ENCODE measurements around the gene ZNF593.

Gene ZNF593

GRCh38 chr1:26125382-26125781, 44.3 kb upstream of the ZNF593 start:
- DNase-seq (ENCODE audit: low read depth) = no peak
- TF ChIP-seq, protein P1, sequence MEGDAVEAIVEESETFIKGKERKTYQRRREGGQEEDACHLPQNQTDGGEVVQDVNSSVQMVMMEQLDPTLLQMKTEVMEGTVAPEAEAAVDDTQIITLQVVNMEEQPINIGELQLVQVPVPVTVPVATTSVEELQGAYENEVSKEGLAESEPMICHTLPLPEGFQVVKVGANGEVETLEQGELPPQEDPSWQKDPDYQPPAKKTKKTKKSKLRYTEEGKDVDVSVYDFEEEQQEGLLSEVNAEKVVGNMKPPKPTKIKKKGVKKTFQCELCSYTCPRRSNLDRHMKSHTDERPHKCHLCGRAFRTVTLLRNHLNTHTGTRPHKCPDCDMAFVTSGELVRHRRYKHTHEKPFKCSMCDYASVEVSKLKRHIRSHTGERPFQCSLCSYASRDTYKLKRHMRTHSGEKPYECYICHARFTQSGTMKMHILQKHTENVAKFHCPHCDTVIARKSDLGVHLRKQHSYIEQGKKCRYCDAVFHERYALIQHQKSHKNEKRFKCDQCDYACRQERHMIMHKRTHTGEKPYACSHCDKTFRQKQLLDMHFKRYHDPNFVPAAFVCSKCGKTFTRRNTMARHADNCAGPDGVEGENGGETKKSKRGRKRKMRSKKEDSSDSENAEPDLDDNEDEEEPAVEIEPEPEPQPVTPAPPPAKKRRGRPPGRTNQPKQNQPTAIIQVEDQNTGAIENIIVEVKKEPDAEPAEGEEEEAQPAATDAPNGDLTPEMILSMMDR (IDR thresholded peaks at IDR 0.05; ENCODE audit: low read depth, low read length) = no peak
- TF ChIP-seq POLR2A (IDR thresholded peaks at IDR 0.05; ENCODE audit: extremely low read depth, insufficient read length) = no peak
- TF ChIP-seq MYC (IDR thresholded peaks at IDR 0.05; ENCODE audit: low read depth, low read length) = no peak
- TF ChIP-seq, protein P2, sequence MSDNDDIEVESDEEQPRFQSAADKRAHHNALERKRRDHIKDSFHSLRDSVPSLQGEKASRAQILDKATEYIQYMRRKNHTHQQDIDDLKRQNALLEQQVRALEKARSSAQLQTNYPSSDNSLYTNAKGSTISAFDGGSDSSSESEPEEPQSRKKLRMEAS (IDR thresholded peaks at IDR 0.05; ENCODE audit: low read depth, low read length) = no peak
- no peak overlapping the region for H3K4me3 ChIP-seq (ENCODE audit: low read depth, low read length)

- TF ChIP-seq, protein P2 (IDR thresholded peaks at IDR 0.05; ENCODE audit: low read depth, low read length) = no peak
- TF ChIP-seq POLR2A (IDR thresholded peaks at IDR 0.05; ENCODE audit: extremely low read depth, insufficient read length) = no peak
- TF ChIP-seq MYC (IDR thresholded peaks at IDR 0.05; ENCODE audit: low read depth, low read length) = no peak
- TF ChIP-seq, protein P1 (IDR thresholded peaks at IDR 0.05; ENCODE audit: low read depth, low read length) = no peak
- DNase-seq (ENCODE audit: low read depth) = no peak
- peak overlapping the region; percentile 47 for H3K4me3 ChIP-seq (ENCODE audit: low read depth, low read length)
Measured at GRCh38 chr1:26125946-26126320, 43.8 kb upstream of the ZNF593 start.

DNA sequence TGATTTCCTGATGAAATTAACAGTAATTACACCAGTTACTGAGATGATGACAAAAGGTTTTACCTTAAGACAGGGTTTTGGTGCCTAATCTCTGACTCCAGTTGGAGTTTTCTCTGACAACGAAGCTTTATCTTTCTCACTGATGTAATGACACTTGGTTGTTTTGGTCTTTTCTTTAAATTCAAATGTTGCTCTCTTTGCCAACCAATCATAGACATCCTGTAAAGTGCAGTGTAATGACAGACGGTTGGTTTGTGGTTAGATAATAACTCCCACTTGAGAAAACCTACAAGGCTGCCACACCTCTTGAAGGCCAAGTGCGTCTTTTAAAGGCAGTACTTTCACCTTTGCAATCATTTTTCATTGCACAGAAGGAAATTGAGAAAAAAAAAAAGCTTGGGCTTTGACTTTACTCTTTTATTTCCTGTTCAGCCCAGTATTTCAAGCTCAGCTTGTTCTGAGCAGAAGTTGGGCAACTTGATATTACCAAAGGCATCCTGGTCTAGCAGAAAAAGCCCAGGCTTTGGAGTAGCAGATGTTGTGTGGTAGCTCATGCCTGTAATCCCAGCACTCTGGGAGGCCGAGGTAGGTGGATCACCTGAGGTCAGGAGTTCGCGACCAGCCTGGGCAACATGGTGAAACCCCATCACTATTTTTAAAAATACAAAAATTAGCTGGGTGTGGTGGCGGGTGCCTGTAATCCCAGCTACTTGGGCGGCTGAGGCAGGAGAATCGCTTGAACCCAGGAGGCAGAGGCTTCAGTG, 43.2 kb upstream of the ZNF593 start:
- TF ChIP-seq MYC (IDR thresholded peaks at IDR 0.05; ENCODE audit: low read depth, low read length) (peak; percentile 14), POLR2A (IDR thresholded peaks at IDR 0.05; ENCODE audit: extremely low read depth, insufficient read length) (no peak)
- TF ChIP-seq, protein P2 (IDR thresholded peaks at IDR 0.05; ENCODE audit: low read depth, low read length) = peak; percentile 14; the same call in 1 of the 2 replicates
- H3K4me3 ChIP-seq (ENCODE audit: low read depth, low read length) = peak overlapping the region; percentile 47
- DNase-seq (ENCODE audit: low read depth) = peak; percentile 94

DNA sequence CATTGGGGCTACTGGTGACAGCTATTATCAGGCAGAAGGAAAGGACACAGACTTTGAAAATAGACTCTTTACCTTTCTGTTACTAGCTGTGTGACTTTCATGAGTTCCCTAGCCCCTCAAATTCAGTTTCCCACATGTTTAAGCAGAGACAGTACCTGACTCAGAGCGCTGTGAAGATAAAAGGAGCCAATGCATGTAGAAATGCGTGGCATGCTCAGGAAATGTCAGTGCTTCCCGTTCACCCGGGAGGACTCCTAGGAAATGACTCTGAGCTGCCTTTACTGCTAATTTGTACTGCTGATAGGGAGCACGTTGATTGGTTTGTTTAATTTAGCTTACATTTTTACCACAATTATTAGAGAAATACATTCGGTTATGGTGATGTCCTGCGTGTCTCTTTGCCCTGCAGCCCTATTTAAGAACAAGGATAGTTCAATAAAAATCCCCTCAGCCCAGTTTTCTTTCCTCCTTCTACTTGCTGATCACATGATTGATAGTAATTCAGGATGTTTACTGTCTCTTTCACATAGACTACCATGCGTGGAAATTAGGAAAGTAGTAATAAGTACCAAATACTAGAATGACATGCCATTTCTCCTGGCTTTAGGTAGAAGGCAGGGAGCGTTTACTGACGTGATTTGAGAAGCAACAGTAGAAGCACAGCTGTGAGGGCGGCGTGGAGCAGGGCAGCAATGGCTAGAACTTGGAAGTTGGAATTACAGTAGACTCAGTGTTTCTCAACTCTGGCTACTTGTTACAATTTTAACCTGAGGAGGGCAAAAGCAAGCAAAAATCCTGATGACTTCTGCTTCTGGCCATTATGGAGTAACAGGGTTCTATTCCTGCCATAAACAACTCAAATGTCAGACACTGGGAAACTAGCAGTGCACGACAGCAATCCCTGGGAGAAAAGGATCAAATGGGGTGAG, 42.2 kb upstream of the ZNF593 start:
- peak overlapping the region; percentile 47 for H3K4me3 ChIP-seq (ENCODE audit: low read depth, low read length)
- DNase-seq (ENCODE audit: low read depth) = peak; percentile 47
- TF ChIP-seq, protein P1 (IDR thresholded peaks at IDR 0.05; ENCODE audit: low read depth, low read length) = no peak
- TF ChIP-seq, protein P2 (IDR thresholded peaks at IDR 0.05; ENCODE audit: low read depth, low read length) = peak; percentile 48
- TF ChIP-seq MYC (IDR thresholded peaks at IDR 0.05; ENCODE audit: low read depth, low read length) = peak; percentile 26; the same call in 1 of the 2 replicates

GRCh38 chr1:26129778-26130177, 39.9 kb upstream of the ZNF593 start:
- TF ChIP-seq, protein P1 (IDR thresholded peaks at IDR 0.05; ENCODE audit: low read depth, low read length) = no peak
- TF ChIP-seq, protein P2 (IDR thresholded peaks at IDR 0.05; ENCODE audit: low read depth, low read length) = no peak
- no peak for TF ChIP-seq POLR2A (IDR thresholded peaks at IDR 0.05; ENCODE audit: extremely low read depth, insufficient read length)
- no peak for TF ChIP-seq MYC (IDR thresholded peaks at IDR 0.05; ENCODE audit: low read depth, low read length)
- no peak for DNase-seq (ENCODE audit: low read depth)
- no peak overlapping the region for H3K4me3 ChIP-seq (ENCODE audit: low read depth, low read length)

Measured in NB4 (cell line).